AG04449 (cell line): ENCODE results near the gene PHLDA2.

Experiments
- CTCF ChIA-PET: fragments of 350-600 bp; formaldehyde crosslinking; extraction: SDS; loops from one replicate; lab custom pipeline; 2021; ENCODE audit warnings: antibody characterized with exemption; lab: Yijun Ruan, JAX
- POLR2A ChIA-PET: fragments of 400-600, 350-600 bp; formaldehyde crosslinking; extraction: SDS; loops from one replicate; lab custom pipeline; 2020; ENCODE audit warnings: antibody characterized with exemption, inconsistent platforms; lab: Yijun Ruan, JAX
- DNase-seq: peaks from one replicate; pipeline ENCODE4 v3.0.0-alpha.2; 2010; ENCODE audit warnings: low read depth, low spot score
- H3K4me3 ChIP-seq: 2 replicates; pipeline ENCODE4 v1.5.1; 2011; ENCODE audit warnings: low read depth, mild to moderate bottlenecking, control low read depth, low read length
- TF ChIP-seq, protein P1 (sequence below): IDR thresholded peaks from one replicate; pipeline ENCODE4 v1.5.1; 2011; ENCODE audit warnings: mild to moderate bottlenecking, moderate library complexity, low read length, control low read depth, inconsistent platforms; ENCODE audit not compliant: insufficient read depth; ENCODE audit errors: missing control alignments

Gene PHLDA2

DNA sequence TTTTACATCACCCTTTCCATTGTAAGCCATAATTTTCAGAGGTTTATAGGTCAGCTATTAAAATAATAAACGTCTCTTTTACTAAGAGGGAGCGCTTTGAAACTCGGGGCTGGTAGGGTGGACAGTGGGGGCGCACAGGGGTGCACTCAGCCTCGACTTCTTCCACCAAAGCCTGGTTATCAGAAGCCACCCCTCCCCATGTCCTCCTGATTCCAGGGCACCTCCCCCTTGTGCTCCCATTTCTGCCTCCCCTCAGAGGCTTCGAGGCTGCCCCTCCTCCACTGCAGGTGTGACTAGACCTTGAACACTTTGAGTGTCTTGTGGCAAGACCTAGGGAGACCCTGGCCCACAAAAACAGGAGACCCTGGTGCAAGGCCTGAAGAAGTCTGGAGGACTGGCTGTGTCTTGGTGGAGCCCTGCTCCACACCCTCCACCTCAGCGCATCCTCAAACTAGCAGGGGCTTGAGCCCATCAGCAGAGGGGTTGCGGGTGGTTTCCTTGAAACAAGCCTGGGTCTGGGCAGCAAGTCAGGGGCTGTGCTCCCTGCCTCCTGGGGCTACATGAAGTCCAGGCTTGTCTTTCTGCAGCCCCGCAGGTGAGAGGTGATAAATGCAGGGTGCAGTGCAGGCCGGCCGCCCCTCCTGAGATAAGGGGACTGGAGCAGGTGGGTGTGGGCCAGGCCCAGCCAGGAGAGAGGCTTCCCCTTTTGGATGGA lies 46.7 kb downstream of the PHLDA2 start:
- H3K4me3 ChIP-seq: no peak overlapping the region
- ChIA-PET CTCF (interaction anchor here (0.7 to 15.4 kb wide), 3 partner anchors 8 to 350 kb away, joined by 3 to 1022 read pairs (median 3); no protein-coding TSS in a partner anchor), POLR2A (no interaction called here)
- TF ChIP-seq, protein P1, sequence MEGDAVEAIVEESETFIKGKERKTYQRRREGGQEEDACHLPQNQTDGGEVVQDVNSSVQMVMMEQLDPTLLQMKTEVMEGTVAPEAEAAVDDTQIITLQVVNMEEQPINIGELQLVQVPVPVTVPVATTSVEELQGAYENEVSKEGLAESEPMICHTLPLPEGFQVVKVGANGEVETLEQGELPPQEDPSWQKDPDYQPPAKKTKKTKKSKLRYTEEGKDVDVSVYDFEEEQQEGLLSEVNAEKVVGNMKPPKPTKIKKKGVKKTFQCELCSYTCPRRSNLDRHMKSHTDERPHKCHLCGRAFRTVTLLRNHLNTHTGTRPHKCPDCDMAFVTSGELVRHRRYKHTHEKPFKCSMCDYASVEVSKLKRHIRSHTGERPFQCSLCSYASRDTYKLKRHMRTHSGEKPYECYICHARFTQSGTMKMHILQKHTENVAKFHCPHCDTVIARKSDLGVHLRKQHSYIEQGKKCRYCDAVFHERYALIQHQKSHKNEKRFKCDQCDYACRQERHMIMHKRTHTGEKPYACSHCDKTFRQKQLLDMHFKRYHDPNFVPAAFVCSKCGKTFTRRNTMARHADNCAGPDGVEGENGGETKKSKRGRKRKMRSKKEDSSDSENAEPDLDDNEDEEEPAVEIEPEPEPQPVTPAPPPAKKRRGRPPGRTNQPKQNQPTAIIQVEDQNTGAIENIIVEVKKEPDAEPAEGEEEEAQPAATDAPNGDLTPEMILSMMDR: no peak
- no peak for DNase-seq

DNA sequence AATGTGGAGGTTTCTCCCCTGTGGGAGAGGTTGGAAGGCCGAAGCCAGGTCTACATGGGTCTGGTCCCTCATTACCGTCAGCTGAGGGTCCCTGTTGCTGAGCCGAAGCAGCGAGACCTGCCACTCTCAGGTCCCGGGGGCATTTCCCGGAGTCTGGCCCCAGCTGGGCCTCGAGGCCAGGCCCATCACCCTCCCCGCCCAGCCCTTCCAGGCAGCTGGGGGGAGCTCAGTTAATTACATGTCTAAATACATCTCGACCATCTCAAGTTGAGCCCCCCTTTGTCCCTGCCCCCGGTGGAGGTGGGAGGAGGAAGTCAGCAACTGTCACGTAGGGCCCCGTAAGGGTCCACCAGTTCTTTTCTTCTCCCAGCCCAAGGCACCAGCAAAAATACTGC lies 47.2 kb downstream of the PHLDA2 start:
- POLR2A ChIA-PET: interaction anchor here (1.2 kb wide), 1 partner anchor 182 kb away, joined by 4 read pairs; the partner anchor contains the start of gene KCNQ1OT1
- CTCF ChIA-PET: interaction anchor here (0.7 to 15.4 kb wide), 3 partner anchors 8 to 349 kb away, joined by 3 to 1022 read pairs (median 3); no protein-coding TSS in a partner anchor
- TF ChIP-seq, protein P1: no peak
- no peak overlapping the region for H3K4me3 ChIP-seq
- no peak for DNase-seq

DNA sequence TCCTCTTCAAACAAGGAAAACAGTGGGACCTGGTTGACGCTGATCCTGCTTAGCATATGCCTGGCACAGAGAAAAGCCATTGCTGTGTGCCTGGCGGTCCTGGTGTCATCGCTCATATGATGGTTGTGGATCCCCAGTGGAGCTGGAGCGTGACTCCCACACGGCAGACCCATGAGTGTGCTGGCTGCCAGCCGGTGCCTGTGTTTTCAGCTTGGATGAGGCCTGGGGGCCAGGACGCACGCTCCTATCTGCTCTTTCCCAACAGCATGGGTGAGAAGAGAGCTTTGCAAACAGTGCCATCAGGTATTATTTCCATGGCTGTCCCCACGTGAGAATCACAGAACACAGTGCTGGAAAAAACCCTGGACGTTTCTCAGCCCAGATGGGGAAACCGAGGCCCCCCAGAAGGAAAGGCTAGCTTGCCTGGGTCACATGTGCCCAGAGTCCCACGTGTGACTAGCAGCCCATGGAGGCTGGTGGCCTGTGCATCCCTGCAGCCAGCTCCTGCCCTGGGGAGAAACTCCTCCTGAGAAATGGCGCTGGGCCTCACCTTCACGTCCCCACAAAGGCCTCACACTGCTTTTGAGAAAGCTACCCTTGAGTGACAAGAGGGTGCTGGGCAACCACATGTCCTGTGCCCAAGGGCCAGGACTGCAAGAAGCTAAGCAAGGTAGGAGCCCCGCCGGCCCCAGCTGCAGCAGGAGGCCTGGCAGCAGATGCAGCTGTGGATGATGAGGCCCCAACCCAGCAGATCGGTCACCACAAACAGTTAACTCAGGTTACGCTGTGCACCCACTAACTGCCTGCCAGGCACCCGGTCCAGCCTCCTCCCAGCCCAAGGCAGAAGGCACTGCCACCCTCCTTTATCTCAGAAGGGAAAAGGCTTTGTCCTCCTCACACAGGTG lies 47.9 kb downstream of the PHLDA2 start:
- H3K4me3 ChIP-seq: no peak overlapping the region
- ChIA-PET CTCF (interaction anchor here (0.7 to 15.4 kb wide), 3 partner anchors 9 to 348 kb away, joined by 3 to 1022 read pairs (median 3); no protein-coding TSS in a partner anchor), POLR2A (interaction anchor here (1.2 kb wide), 1 partner anchor 182 kb away, joined by 4 read pairs; the partner anchor contains the start of gene KCNQ1OT1)
- TF ChIP-seq, protein P1: no peak
- no peak for DNase-seq

DNA sequence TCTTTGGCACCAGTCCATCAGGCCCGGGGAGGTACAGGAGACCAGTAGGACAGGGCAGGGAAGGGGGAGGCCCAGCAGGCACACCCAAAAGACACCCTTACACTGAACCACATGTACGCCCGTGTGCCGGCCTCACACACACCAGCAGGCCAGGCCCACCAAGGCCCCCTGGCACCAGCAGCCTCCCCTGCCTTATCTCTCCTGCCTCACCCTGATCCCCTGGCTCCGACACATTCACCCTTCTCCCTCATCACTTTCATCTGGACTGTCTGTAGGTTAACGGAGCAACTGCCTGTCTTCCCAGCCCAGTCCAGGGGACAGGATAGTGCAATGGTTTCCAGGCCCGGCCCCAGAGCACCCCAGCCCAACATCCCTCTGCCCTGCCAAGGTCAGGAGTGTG lies 48.6 kb downstream of the PHLDA2 start:
- CTCF ChIA-PET: no interaction called here
- TF ChIP-seq, protein P1: no peak

DNA sequence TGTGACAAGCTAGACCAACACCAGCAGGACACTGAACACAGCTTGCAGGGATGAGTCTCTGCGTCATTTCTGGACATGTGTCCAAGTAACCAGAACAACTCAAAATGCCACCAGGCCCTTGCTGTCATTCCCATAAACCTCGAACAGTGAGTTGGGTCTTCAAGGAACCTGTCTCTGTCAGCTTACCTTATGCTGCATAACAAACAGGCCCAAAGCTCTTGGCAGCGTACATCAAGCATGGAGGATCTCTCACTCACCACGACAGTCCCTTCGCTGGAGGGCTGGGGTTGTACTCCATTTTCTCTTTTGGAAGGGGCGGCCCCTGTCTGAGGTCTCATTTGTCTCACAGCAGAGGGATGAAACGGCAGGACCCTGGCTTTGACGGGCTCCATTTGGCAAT lies 50.4 kb downstream of the PHLDA2 start:
- POLR2A ChIA-PET: no interaction called here
- TF ChIP-seq, protein P1: no peak
- CTCF ChIA-PET: interaction anchor here (1.4 to 2.4 kb wide), 3 partner anchors 9 to 347 kb away, joined by 4 to 10 read pairs (median 4); no protein-coding TSS in a partner anchor
- H3K4me3 ChIP-seq: no peak overlapping the region
- no peak for DNase-seq

More for the DNA sequence above, 48.6 kb downstream of the PHLDA2 start:
- DNase-seq: no peak
- POLR2A ChIA-PET: no interaction called here
- no peak overlapping the region for H3K4me3 ChIP-seq
